ENCODE measurements around the gene APBB1. TPM values are rescaled to one million over a fixed set of nuclear protein-coding genes. Genes with fewer than 3 reads are reported as not detected.
A peak's percentile ranks its signal among the peaks of the same experiment; 100 is the strongest.

Gene APBB1
- total RNA-seq, 1 experiment from 2014 or later = 0.90 TPM

- peak in 1 of 2 experiments; percentile 25 for DNase-seq
- H3K79me2 ChIP-seq (ENCODE audit: low read depth) = no peaks in the 10 kb centered on the region
- POLR2A ChIA-PET (ENCODE audit: unreplicated experiment) = no interaction called here
- no peaks in the 10 kb centered on the region for H3K9me2 ChIP-seq (ENCODE audit: insufficient read depth)
- no peaks in the 10 kb centered on the region for H3F3A ChIP-seq (ENCODE audit: insufficient read depth, low read depth)
- H4K20me1 ChIP-seq (ENCODE audit: insufficient read depth) = no peaks in the 10 kb centered on the region
- H3K27ac ChIP-seq = no peak overlapping the region
- no peaks in the 10 kb centered on the region for H3K36me3 ChIP-seq (ENCODE audit: low read depth)
- H3K4me2 ChIP-seq = no peak overlapping the region
- no peaks in the 10 kb centered on the region for H3K9me3 ChIP-seq (ENCODE audit: insufficient read depth, low read depth)
- no peak overlapping the region for H2AFZ ChIP-seq
- intact Hi-C loops (cut with micrococcal nuclease; ENCODE audit: unreplicated experiment) = no loop called here
- H3K27me3 ChIP-seq (ENCODE audit: insufficient read depth, low read depth) = no peaks in the 10 kb centered on the region
- no peak overlapping the region for H3K4me3 ChIP-seq
- TF ChIP-seq EZH2 (IDR thresholded peaks at IDR 0.05; ENCODE audit: low read depth) (no peak), CTCF (conservative IDR thresholded peaks at IDR 0.05) (peak; percentile 54; the same call in 1 of the 2 replicates)
- no TSS peak for BruUV-seq (replicated peaks)
- no peaks in the 10 kb centered on the region for H3K4me1 ChIP-seq (replicated peaks; ENCODE audit: insufficient read depth)
- CTCF ChIA-PET = interaction anchor here (0.6 kb wide), 1 partner anchor 60 kb away, joined by 4 read pairs; no protein-coding TSS in a partner anchor
These were observed 20.2 kb upstream of the APBB1 start for GRCh38 chr11:6438979-6439571.

DNA sequence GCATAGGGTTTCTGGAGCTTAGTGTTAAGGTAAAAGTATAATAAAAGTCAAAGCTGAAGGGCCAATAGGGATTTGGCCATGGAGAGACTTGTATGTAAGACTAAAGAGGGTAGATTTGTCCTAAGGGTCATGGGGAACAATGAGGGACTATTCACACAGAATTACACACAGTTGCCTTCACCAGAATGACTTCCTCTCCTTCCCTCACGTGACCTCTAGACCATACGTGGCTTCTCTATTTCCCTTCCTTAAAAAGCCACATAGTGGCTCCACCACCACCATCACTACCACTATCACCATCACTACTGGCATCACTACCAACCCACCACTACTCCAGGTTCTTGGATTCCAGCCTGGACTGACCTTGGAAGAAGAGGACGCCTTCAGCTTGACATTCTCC is 19.1 kb upstream of the APBB1 start:
- Histone ChIP-seq H3K79me2 (ENCODE audit: low read depth) (no peaks in the 10 kb centered on the region), H3K36me3 (ENCODE audit: low read depth) (no peaks in the 10 kb centered on the region), H3F3A (ENCODE audit: insufficient read depth, low read depth) (no peaks in the 10 kb centered on the region), H3K9me3 (ENCODE audit: insufficient read depth, low read depth) (no peaks in the 10 kb centered on the region), H3K4me3 (no peak overlapping the region), H2AFZ (no peak overlapping the region), H3K4me1 (replicated peaks; ENCODE audit: insufficient read depth) (no peaks in the 10 kb centered on the region), H3K27me3 (ENCODE audit: insufficient read depth, low read depth) (no peaks in the 10 kb centered on the region), H3K4me2 (no peak overlapping the region), H4K20me1 (ENCODE audit: insufficient read depth) (no peaks in the 10 kb centered on the region), H3K9me2 (ENCODE audit: insufficient read depth) (no peaks in the 10 kb centered on the region), H3K27ac (no peak overlapping the region)
- CTCF ChIA-PET = no interaction called here
- POLR2A ChIA-PET (ENCODE audit: unreplicated experiment) = no interaction called here
- TF ChIP-seq EZH2 (IDR thresholded peaks at IDR 0.05; ENCODE audit: low read depth) = no peak
- intact Hi-C loops (cut with micrococcal nuclease; ENCODE audit: unreplicated experiment) = no loop called here
- DNase-seq = no peak
- no TSS peak for BruUV-seq (replicated peaks)

DNA sequence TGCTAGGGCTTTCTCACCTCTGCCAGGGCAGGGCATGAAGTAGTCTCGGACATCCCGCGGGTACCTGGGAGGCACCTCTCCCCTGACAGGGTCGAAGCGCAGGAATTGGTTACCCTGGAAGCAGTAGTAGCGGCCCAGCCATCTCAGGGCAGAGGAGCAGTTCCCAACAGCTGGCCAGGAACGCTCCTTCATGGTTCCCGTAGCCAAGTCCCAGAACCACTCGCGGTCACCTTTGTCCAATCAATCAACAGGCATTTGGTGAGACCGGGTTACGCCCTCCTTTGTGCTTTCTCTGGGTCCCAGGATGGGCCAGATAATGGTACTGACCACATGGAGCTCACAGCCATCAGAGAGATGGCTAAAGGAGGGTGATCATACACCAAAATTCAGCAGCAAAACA is 18.5 kb upstream of the APBB1 start:
- Histone ChIP-seq H3K36me3 (ENCODE audit: low read depth) (no peaks in the 10 kb centered on the region), H3K27ac (no peak overlapping the region), H3K4me1 (replicated peaks; ENCODE audit: insufficient read depth) (no peaks in the 10 kb centered on the region), H2AFZ (no peak overlapping the region), H3K79me2 (ENCODE audit: low read depth) (no peaks in the 10 kb centered on the region), H3K4me3 (no peak overlapping the region), H3K4me2 (no peak overlapping the region), H3K9me2 (ENCODE audit: insufficient read depth) (no peaks in the 10 kb centered on the region), H4K20me1 (ENCODE audit: insufficient read depth) (no peaks in the 10 kb centered on the region), H3K9me3 (ENCODE audit: insufficient read depth, low read depth) (no peaks in the 10 kb centered on the region), H3K27me3 (ENCODE audit: insufficient read depth, low read depth) (no peaks in the 10 kb centered on the region), H3F3A (ENCODE audit: insufficient read depth, low read depth) (no peaks in the 10 kb centered on the region)
- DNase-seq = no peak
- POLR2A ChIA-PET (ENCODE audit: unreplicated experiment) = no interaction called here
- TF ChIP-seq CTCF (conservative IDR thresholded peaks at IDR 0.05) (no peak), EZH2 (IDR thresholded peaks at IDR 0.05; ENCODE audit: low read depth) (no peak)
- BruUV-seq (replicated peaks) = no TSS peak
- intact Hi-C loops (cut with micrococcal nuclease; ENCODE audit: unreplicated experiment) = no loop called here
- CTCF ChIA-PET = no interaction called here
